GM20000 (cell line): ENCODE results near the gene TUBB4B.

Source experiments
- DNase-seq: peaks from one replicate; pipeline ENCODE4 v3.0.0; 2012; ENCODE audit warnings: low spot score
- TF ChIP-seq, protein P1 (sequence below): IDR thresholded peaks from 2 replicates; pipeline ENCODE4 v1.5.1; 2012; ENCODE audit warnings: mild to moderate bottlenecking, control low read depth; ENCODE audit errors: extremely low read depth, missing control alignments

TUBB4B gene

DNA sequence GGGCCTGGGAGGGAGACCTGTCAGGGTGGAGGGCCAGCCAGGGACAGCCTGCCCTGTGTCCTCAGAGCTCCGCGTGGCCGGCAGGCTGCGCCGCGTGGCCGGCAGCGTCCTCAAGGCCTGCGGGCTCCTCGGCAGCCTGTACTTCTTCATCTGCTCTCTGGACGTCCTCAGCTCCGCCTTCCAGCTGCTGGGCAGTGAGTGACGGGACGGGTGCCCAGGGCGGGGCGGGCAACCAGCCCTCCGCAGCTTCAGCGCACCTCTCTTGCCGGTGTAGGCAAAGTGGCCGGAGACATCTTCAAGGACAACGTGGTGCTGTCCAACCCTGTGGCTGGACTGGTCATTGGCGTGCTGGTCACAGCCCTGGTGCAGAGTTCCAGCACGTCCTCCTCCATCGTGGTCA is 8.6 kb upstream of the TUBB4B start:
- no peak for DNase-seq
- TF ChIP-seq, protein P1, sequence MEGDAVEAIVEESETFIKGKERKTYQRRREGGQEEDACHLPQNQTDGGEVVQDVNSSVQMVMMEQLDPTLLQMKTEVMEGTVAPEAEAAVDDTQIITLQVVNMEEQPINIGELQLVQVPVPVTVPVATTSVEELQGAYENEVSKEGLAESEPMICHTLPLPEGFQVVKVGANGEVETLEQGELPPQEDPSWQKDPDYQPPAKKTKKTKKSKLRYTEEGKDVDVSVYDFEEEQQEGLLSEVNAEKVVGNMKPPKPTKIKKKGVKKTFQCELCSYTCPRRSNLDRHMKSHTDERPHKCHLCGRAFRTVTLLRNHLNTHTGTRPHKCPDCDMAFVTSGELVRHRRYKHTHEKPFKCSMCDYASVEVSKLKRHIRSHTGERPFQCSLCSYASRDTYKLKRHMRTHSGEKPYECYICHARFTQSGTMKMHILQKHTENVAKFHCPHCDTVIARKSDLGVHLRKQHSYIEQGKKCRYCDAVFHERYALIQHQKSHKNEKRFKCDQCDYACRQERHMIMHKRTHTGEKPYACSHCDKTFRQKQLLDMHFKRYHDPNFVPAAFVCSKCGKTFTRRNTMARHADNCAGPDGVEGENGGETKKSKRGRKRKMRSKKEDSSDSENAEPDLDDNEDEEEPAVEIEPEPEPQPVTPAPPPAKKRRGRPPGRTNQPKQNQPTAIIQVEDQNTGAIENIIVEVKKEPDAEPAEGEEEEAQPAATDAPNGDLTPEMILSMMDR = no peak

DNA sequence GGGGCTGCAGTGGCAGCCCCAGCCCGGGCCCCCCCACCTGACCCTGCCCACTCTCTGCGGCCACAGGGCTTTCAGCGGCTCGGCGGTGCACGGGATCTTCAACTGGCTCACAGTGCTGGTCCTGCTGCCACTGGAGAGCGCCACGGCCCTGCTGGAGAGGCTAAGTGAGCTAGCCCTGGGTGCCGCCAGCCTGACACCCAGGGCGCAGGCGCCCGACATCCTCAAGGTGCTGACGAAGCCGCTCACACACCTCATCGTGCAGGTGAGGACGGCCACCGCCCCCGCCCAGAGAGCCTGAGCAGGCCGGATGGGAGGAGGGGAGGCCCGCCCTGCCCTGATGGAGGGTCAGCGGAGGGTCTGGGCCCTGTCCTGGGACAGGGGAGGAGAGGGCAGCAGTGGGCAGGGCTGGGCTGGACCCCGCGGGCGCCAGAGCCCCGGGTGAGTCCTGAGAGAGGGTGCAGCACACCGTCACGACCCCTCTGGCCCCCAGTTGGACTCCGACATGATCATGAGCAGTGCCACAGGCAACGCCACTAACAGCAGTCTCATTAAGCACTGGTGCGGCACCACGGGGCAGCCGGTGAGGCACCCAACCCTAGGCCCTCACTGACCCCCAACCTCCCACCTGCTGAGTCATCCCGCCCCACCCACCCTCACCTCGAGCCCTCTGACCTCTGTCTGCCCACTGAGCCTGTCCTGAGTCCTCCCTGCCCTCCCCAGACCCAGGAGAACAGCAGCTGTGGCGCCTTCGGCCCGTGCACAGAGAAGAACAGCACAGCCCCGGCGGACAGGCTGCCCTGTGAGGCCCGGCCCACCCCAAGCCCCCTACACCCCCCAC is 7.7 kb upstream of the TUBB4B start:
- no peak for DNase-seq
- TF ChIP-seq, protein P1 = no peak

DNA sequence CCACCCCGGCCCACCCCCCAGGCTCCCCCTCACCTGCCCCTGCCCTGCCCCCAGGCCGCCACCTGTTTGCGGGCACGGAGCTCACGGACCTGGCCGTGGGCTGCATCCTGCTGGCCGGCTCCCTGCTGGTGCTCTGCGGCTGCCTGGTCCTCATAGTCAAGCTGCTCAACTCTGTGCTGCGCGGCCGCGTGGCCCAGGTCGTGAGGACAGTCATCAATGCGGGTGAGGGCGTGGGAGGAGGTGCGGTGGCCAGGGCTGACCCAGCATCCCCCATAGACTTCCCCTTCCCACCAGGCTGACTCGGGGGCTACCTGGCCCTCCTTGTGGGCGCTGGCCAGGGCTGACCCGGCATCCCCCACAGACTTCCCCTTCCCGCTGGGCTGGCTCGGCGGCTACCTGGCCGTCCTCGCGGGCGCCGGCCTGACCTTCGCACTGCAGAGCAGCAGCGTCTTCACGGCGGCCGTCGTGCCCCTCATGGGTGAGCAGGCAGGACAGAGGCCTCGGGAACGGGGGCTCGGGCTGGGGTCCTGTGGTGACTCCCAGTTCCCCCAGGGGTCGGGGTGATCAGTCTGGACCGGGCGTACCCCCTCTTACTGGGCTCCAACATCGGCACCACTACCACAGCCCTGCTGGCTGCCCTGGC is 6.9 kb upstream of the TUBB4B start:
- DNase-seq = no peak
- TF ChIP-seq, protein P1 = no peak

DNA sequence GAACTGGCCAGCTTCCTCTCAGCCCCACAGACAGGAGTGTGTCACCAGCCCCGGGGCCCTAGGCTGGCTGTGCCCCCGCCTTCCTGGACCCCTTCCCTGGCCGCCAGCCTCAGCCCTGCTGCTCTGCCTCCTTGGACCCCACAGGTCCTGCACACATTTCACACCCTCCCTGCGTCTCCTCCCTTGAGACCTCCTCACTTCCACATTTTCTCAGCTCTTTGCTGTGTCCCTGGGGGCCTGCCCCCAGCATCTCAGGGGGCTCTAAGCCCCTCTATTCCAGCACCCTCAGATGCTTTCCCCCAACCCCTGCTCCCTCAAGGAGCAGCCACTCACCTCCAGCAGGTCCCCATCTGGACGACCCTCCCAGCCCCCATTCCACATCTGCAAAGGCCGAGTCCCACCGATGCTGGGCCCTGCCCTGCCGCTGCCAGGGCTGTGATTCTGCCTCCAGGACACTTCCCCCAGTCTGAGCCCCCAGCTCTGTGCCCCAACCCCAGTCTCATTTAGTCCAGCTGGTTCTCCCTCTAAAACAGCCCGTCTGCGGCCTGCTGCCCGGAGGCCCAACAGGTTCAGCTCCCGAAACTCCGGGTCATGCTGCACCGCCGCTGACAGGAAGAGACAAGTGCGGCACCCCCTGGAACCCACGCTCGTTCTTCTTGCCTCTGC is 6.2 kb upstream of the TUBB4B start:
- no peak for DNase-seq
- TF ChIP-seq, protein P1 = no peak

DNA sequence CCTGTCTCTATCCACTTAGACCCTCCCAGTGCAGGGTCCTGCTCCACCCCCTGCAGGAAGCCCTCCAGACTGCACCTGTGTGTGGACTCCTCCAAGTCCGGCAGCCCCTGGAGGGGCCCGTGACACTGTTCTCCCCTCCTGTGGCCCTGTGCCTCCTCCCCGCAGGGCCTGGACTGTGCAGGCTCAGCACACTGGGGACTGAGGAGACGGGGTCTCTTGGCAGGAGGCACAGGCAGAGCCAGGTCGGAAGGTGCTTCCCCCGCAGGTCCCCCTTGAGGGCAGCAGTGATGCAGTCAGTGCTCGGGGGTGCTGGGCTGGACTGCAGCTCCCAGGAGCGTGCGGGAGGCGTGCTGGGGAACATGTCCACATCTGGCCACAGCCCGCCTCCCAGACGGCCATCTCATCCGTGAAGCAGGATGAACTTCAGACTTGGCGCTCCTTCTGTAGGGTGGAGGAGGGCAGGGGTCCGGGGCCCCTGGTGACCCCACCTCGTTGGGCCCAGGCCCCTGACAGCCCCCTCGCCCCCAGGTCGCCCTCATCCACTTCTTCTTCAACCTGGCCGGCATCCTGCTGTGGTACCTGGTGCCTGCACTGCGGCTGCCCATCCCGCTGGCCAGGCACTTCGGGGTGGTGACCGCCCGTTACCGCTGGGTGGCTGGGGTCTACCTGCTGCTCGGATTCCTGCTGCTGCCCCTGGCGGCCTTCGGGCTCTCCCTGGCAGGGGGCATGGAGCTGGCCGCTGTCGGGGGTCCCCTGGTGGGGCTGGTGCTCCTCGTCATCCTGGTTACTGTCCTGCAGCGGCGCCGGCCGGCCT is 5.5 kb upstream of the TUBB4B start:
- no peak for DNase-seq
- TF ChIP-seq, protein P1 = no peak

DNA sequence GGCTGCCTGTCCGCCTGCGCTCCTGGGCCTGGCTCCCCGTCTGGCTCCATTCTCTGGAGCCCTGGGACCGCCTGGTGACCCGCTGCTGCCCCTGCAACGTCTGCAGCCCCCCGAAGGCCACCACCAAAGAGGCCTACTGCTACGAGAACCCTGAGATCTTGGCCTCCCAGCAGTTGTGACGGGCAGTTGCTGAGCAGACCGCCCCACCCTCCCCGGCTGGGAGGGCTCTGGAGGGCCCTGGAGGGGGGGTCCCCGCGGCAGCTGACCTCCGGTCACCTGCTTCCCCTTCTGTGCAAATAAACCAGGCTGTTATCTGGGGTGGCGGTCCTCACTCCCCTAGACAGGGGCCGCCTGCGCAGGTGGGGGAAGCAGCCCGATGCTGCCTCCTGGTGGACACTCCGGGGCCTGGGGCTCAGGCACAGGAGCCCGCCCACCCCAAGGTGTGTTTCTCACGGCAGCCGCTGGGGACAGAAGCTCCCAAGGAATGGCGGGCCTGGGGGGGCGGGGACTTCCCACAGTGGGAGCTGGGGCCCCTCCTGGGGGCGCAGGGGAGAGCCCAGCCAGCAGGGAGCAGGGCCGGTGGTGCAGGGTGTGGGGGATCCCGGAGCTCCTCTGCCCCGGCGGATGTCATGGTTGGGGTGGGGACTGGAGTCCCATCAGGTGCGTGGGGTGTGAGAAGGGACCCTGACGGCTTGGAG is 4.7 kb upstream of the TUBB4B start:
- peak; percentile 98 for DNase-seq
- TF ChIP-seq, protein P1 = peak; percentile 97
